Measurements from ENCODE around the gene MMEL1. TPM values are rescaled to one million over a fixed set of nuclear protein-coding genes. Genes with fewer than 3 reads are reported as not detected.
A peak's percentile ranks its signal among the peaks of the same experiment; 100 is the strongest.

Gene MMEL1
- polyA plus RNA-seq, 1 donor from 2014 or later, result 5.2 TPM

GRCh38 chr1:2617971-2618470 lies 14.8 kb downstream of the MMEL1 start:
- Histone ChIP-seq H3K9me2 (ENCODE audit: insufficient read depth, low read length) (no peaks in the 10 kb centered on the region), H3K9me3 (ENCODE audit: low read length) (peaks cover 3% of the 10 kb centered on the region), H2AFZ (ENCODE audit: low read depth, low read length) (peak overlapping the region; percentile 3), H3K4me3 (ENCODE audit: low read length) (no peak overlapping the region), H3K9ac (ENCODE audit: low read length) (no peak overlapping the region), H3K27ac (ENCODE audit: low read length) (no peak overlapping the region), H3K4me2 (ENCODE audit: low read length) (no peak overlapping the region), H4K20me1 (ENCODE audit: insufficient read depth) (no peaks in the 10 kb centered on the region), H3K36me3 (ENCODE audit: insufficient read depth, low read length) (no peaks in the 10 kb centered on the region), H3K27me3 (ENCODE audit: insufficient read depth, low read depth, low read length) (no peaks in the 10 kb centered on the region), H3K79me2 (replicated peaks; ENCODE audit: insufficient read depth, low read length) (no peaks in the 10 kb centered on the region), H3F3A (ENCODE audit: insufficient read depth, low read length, poor library complexity, severe bottlenecking) (no peaks in the 10 kb centered on the region)
- TF ChIP-seq MXI1 (conservative IDR thresholded peaks at IDR 0.05; ENCODE audit: poor library complexity, severe bottlenecking) (no peak), POLR2AphosphoS5 (IDR thresholded peaks at IDR 0.05) (no peak), EZH2 (IDR thresholded peaks at IDR 0.05; ENCODE audit: borderline replicate concordance, insufficient read depth, low read length, poor library complexity, severe bottlenecking) (no peak), SMC3 (conservative IDR thresholded peaks at IDR 0.05; ENCODE audit: poor library complexity) (no peak), TAF1 (IDR thresholded peaks at IDR 0.05; ENCODE audit: low read depth) (no peak), CTCF (IDR thresholded peaks at IDR 0.05; ENCODE audit: poor library complexity, severe bottlenecking) (no peak), RAD21 (conservative IDR thresholded peaks at IDR 0.05) (no peak), REST (IDR thresholded peaks at IDR 0.05; ENCODE audit: borderline replicate concordance) (no peak), EP300 (conservative IDR thresholded peaks at IDR 0.05; ENCODE audit: poor library complexity, severe bottlenecking) (no peak)

GRCh38 chr1:2614145-2614544 lies 18.7 kb downstream of the MMEL1 start:
- Histone ChIP-seq H3K79me2 (replicated peaks; ENCODE audit: insufficient read depth, low read length) (no peaks in the 10 kb centered on the region), H3K9me2 (ENCODE audit: insufficient read depth, low read length) (no peaks in the 10 kb centered on the region), H3K9ac (ENCODE audit: low read length) (no peak overlapping the region), H2AFZ (ENCODE audit: low read depth, low read length) (no peak overlapping the region), H3K9me3 (ENCODE audit: low read length) (peaks cover 3% of the 10 kb centered on the region), H3K36me3 (ENCODE audit: insufficient read depth, low read length) (no peaks in the 10 kb centered on the region), H3K27me3 (ENCODE audit: insufficient read depth, low read depth, low read length) (no peaks in the 10 kb centered on the region), H4K20me1 (ENCODE audit: insufficient read depth) (no peaks in the 10 kb centered on the region), H3K4me2 (ENCODE audit: low read length) (no peak overlapping the region), H3K27ac (ENCODE audit: low read length) (no peak overlapping the region), H3K4me3 (ENCODE audit: low read length) (no peak overlapping the region), H3F3A (ENCODE audit: insufficient read depth, low read length, poor library complexity, severe bottlenecking) (no peaks in the 10 kb centered on the region)
- TF ChIP-seq POLR2AphosphoS5 (IDR thresholded peaks at IDR 0.05), result no peak
- TF ChIP-seq MXI1 (conservative IDR thresholded peaks at IDR 0.05; ENCODE audit: poor library complexity, severe bottlenecking), result no peak
- TF ChIP-seq SMC3 (conservative IDR thresholded peaks at IDR 0.05; ENCODE audit: poor library complexity), result no peak
- TF ChIP-seq REST (IDR thresholded peaks at IDR 0.05; ENCODE audit: borderline replicate concordance), result no peak
- TF ChIP-seq EZH2 (IDR thresholded peaks at IDR 0.05; ENCODE audit: borderline replicate concordance, insufficient read depth, low read length, poor library complexity, severe bottlenecking), result no peak
- no peak for TF ChIP-seq RAD21 (conservative IDR thresholded peaks at IDR 0.05)
- TF ChIP-seq EP300 (conservative IDR thresholded peaks at IDR 0.05; ENCODE audit: poor library complexity, severe bottlenecking), result no peak
- no peak for TF ChIP-seq CTCF (IDR thresholded peaks at IDR 0.05; ENCODE audit: poor library complexity, severe bottlenecking)
- TF ChIP-seq TAF1 (IDR thresholded peaks at IDR 0.05; ENCODE audit: low read depth), result no peak
